T-cell (primary cell): Measurements from ENCODE around the gene FAM171A1. TPM values are rescaled to one million over a fixed set of nuclear protein-coding genes. Genes with fewer than 3 reads are reported as not detected.

Source experiments
- ATAC-seq, 4 experiments: fragments of 200-7000 bp in 3 of 4; fragments of 150-1000 bp in 1 of 4; cut with Tn5 transposase; replicated peaks in 1 of 4; 1 replicate in 3 of 4; 2 replicates in 1 of 4; pipeline ENCODE4 v1.10.0; 2021; ENCODE audit warnings: moderate library complexity in 3 of 4, mild to moderate bottlenecking in 2 of 4, moderate number of reproducible peaks in 1 of 4
- CTCF ChIA-PET, 2 donors: fragments of 300-600 bp; sonication (Branson Sonifier 250); formaldehyde crosslinking; loops; one replicate each; lab custom pipeline; 2022; ENCODE audit warnings: antibody characterized with exemption in 2 of 2; lab: Charles Lee
- POLR2A ChIA-PET, 2 donors: fragments of 300-600 bp; sonication (Branson Sonifier 250); formaldehyde crosslinking; loops; one replicate each; lab custom pipeline; 2022; ENCODE audit warnings: antibody characterized with exemption in 2 of 2; lab: Charles Lee
- DNase-seq, 35 experiments: peaks; one replicate each; pipeline versions ENCODE4 v3.0.0 to v3.0.0-alpha.2; 2013 to 2023
- H3K27ac ChIP-seq: one replicate; pipeline ENCODE4 v1.5.1; 2013; ENCODE audit warnings: low read length
- H3K27me3 ChIP-seq, 2 experiments: replicated peaks in 1 of 2; 1 replicate in 1 of 2; 2 replicates in 1 of 2; pipeline versions ENCODE4 v1.6.1 to v1.7.0; 2013; ENCODE audit warnings: low read length in 1 of 2, mixed read lengths in 1 of 2; ENCODE audit not compliant: control insufficient read depth in 2 of 2, insufficient read depth in 2 of 2; ENCODE audit errors: extremely low read depth in 1 of 2
- H3K36me3 ChIP-seq, 2 donors: 1 replicate in 1 of 2; 2 replicates in 1 of 2; pipeline versions ENCODE4 v1.6.1 to v1.7.0; 2013; ENCODE audit warnings: low read length in 1 of 2; ENCODE audit not compliant: control insufficient read depth in 2 of 2, insufficient read depth in 1 of 2; ENCODE audit errors: extremely low read depth in 1 of 2
- H3K4me1 ChIP-seq, 2 experiments: 1 replicate in 1 of 2; 2 replicates in 1 of 2; pipeline versions ENCODE4 v1.6.1 to v1.7.0; 2013; ENCODE audit warnings: low read length in 2 of 2, mixed read lengths in 1 of 2; ENCODE audit not compliant: insufficient read depth in 2 of 2, control insufficient read depth in 1 of 2; ENCODE audit errors: extremely low read depth in 1 of 2
- H3K4me3 ChIP-seq, 2 donors: 1 replicate in 1 of 2; 2 replicates in 1 of 2; pipeline versions ENCODE4 v1.5.1 to v1.7.0; 2013; ENCODE audit warnings: mild to moderate bottlenecking in 2 of 2, low read length in 1 of 2, moderate library complexity in 1 of 2; ENCODE audit not compliant: control insufficient read depth in 1 of 2; ENCODE audit errors: extremely low read depth in 1 of 2
- H3K9me3 ChIP-seq: 2 replicates; pipeline ENCODE4 v1.7.0; 2013
- H3K27ac Mint-ChIP-seq, 2 donors: one replicate each; pipeline ENCODE4 v1.8.0; 2020 to 2021; ENCODE audit warnings: mild to moderate bottlenecking in 2 of 2, mixed read lengths in 2 of 2
- H3K27me3 Mint-ChIP-seq, 2 donors: one replicate each; pipeline ENCODE4 v1.8.0; 2021 to 2022; ENCODE audit warnings: mixed read lengths in 2 of 2
- H3K36me3 Mint-ChIP-seq: one replicate; pipeline ENCODE4 v1.8.0; 2021; ENCODE audit warnings: mixed read lengths
- H3K4me1 Mint-ChIP-seq, 3 donors: one replicate each; pipeline ENCODE4 v1.8.0; 2020 to 2022; ENCODE audit warnings: mixed read lengths in 3 of 3, mild to moderate bottlenecking in 1 of 3
- H3K4me3 Mint-ChIP-seq, 3 donors: one replicate each; pipeline ENCODE4 v1.8.0; 2020 to 2022; ENCODE audit warnings: mild to moderate bottlenecking in 3 of 3, mixed read lengths in 3 of 3, moderate library complexity in 3 of 3
- H3K9me3 Mint-ChIP-seq, 3 donors: one replicate each; pipeline ENCODE4 v1.8.0; 2020 to 2022; ENCODE audit warnings: mixed read lengths in 3 of 3
- WGBS: methylation state at CpG from one replicate; pipeline ENCODE4 v1.1.5; 2013; ENCODE audit warnings: missing lambda C conversion rate; ENCODE audit not compliant: insufficient coverage; 5-methylcytosine and 5-hydroxymethylcytosine counted together
- total RNA-seq, 35 experiments: library from RNA in 6 of 35; stranded (reverse) in 6 of 35; fragments of 120-200 nt in 1 of 35; gene quantifications; one replicate each; pipeline versions ENCODE4 v1.2.1 to v1.2.4 and lab custom pipeline; 2013 to 2026

The FAM171A1 gene
- total RNA-seq, 5 donors from 2014 or later (not counting 1 experiment from before 2014, with no cell fraction given), result 4.6 to 8.6 (median 7.2) TPM

- peaks cover 40% of the 10 kb centered on the region for H3K36me3 Mint-ChIP-seq
- H3K4me1 Mint-ChIP-seq, result peaks cover 12 to 16% (median 14%) of the 10 kb centered on the region in 3 donors
- H3K27ac ChIP-seq, result no peak overlapping the region
- POLR2A ChIA-PET, result interaction anchor here in 1 of 2 donors (0.5 kb wide), 1 partner anchor 862 kb away, joined by 4 read pairs; no protein-coding TSS in a partner anchor
- H3K27me3 ChIP-seq, result no peaks in the 10 kb centered on the region
- no peaks in the 10 kb centered on the region for H3K9me3 ChIP-seq
- no peak overlapping the region for H3K27ac Mint-ChIP-seq
- no peak overlapping the region for H3K4me3 ChIP-seq
- H3K4me3 Mint-ChIP-seq, result no peak overlapping the region
- no peaks in the 10 kb centered on the region for H3K4me1 ChIP-seq
- no peaks in the 10 kb centered on the region for H3K9me3 Mint-ChIP-seq
- WGBS, result no CpG with 5 or more reads among the region's 3 CpGs
- ATAC-seq (peak; percentile 61 to 66 (median 63)), DNase-seq (peak in 20 of 35 experiments; percentile 5 to 43 (median 16))
- peaks cover 0 to 8% of the 10 kb centered on the region in 2 donors for H3K36me3 ChIP-seq
- CTCF ChIA-PET, result no interaction called here
- H3K27me3 Mint-ChIP-seq, result no peaks in the 10 kb centered on the region
Measured at GRCh38 chr10:15245530-15245929, 125.6 kb downstream of the FAM171A1 start.

GRCh38 chr10:15244635-15245197 is 126.4 kb downstream of the FAM171A1 start:
- H3K27me3 ChIP-seq, result no peaks in the 10 kb centered on the region
- Mint-ChIP-seq H3K9me3 (no peaks in the 10 kb centered on the region), H3K4me1 (peaks cover 8 to 9% (median 9%) of the 10 kb centered on the region in 3 donors), H3K27ac (no peak overlapping the region), H3K36me3 (peaks cover 42% of the 10 kb centered on the region), H3K4me3 (no peak overlapping the region), H3K27me3 (no peaks in the 10 kb centered on the region)
- no peak for ATAC-seq
- H3K36me3 ChIP-seq, result peaks cover 0 to 8% of the 10 kb centered on the region in 2 donors
- ChIA-PET CTCF (no interaction called here), POLR2A (no interaction called here)
- H3K4me3 ChIP-seq, result no peak overlapping the region
- H3K27ac ChIP-seq, result no peak overlapping the region
- no peak for DNase-seq
- WGBS, result 65% methylated on average over 10 of the region's 12 CpGs
- no peaks in the 10 kb centered on the region for H3K4me1 ChIP-seq
- H3K9me3 ChIP-seq, result no peaks in the 10 kb centered on the region

- Histone ChIP-seq H3K4me1 (peaks cover 0 to 4% of the 10 kb centered on the region in 2 experiments), H3K27me3 (no peaks in the 10 kb centered on the region), H3K9me3 (no peaks in the 10 kb centered on the region), H3K36me3 (peaks cover 0 to 3% of the 10 kb centered on the region in 2 donors), H3K27ac (no peak overlapping the region), H3K4me3 (no peak overlapping the region)
- DNase-seq, result no peak
- ChIA-PET POLR2A (no interaction called here), CTCF (interaction anchor here (0.5 to 0.7 kb wide), 2 partner anchors 50 to 76 kb away, joined by 3 read pairs; no protein-coding TSS in a partner anchor)
- H3K9me3 Mint-ChIP-seq, result no peaks in the 10 kb centered on the region
- 90% methylated on average over 4 of the region's 12 CpGs for whole genome bisulfite sequencing
- H3K27ac Mint-ChIP-seq, result no peak overlapping the region
- no peak for ATAC-seq
- no peaks in the 10 kb centered on the region for H3K27me3 Mint-ChIP-seq
- H3K4me3 Mint-ChIP-seq, result no peak overlapping the region
- peaks cover 28% of the 10 kb centered on the region for H3K36me3 Mint-ChIP-seq
- peaks cover 14 to 24% (median 23%) of the 10 kb centered on the region in 3 donors for H3K4me1 Mint-ChIP-seq
Measured at GRCh38 chr10:15242261-15242840, 128.7 kb downstream of the FAM171A1 start.

GRCh38 chr10:15241306-15241705 is 129.8 kb downstream of the FAM171A1 start:
- H3K4me1 Mint-ChIP-seq, result peaks cover 14 to 25% (median 24%) of the 10 kb centered on the region in 3 donors
- ChIA-PET CTCF (interaction anchor here in 1 of 2 donors (0.7 kb wide), 1 partner anchor 49 kb away, joined by 3 read pairs; no protein-coding TSS in a partner anchor), POLR2A (interaction anchor here in 1 of 2 donors (0.7 kb wide), 1 partner anchor 77 kb away, joined by 4 read pairs; no protein-coding TSS in a partner anchor)

GRCh38 chr10:15238555-15239335 is 132.3 kb downstream of the FAM171A1 start:
- Histone ChIP-seq H3K27me3 (no peaks in the 10 kb centered on the region), H3K4me3 (no peak overlapping the region), H3K36me3 (no peaks in the 10 kb centered on the region), H3K4me1 (peaks cover 0 to 5% of the 10 kb centered on the region in 2 experiments), H3K9me3 (no peaks in the 10 kb centered on the region), H3K27ac (no peak overlapping the region)
- Mint-ChIP-seq H3K4me1 (peaks cover 6 to 19% (median 16%) of the 10 kb centered on the region in 3 donors), H3K9me3 (no peaks in the 10 kb centered on the region), H3K27ac (peak overlapping the region in 1 of 2 donors; percentile 46), H3K27me3 (no peaks in the 10 kb centered on the region), H3K36me3 (peaks cover 20% of the 10 kb centered on the region), H3K4me3 (no peak overlapping the region)
- WGBS, result 100% methylated on average over 2 of the region's 12 CpGs
- ChIA-PET POLR2A (interaction anchor here in 1 of 2 donors (0.7 kb wide), 1 partner anchor 1620 kb away, joined by 4 read pairs; no protein-coding TSS in a partner anchor), CTCF (interaction anchor here in 1 of 2 donors (0.6 to 0.7 kb wide), 2 partner anchors 75 to 503 kb away, joined by 3 to 4 read pairs; no protein-coding TSS in a partner anchor)
- DNase-seq, result peak in 2 of 35 experiments; percentile 1 to 28
- ATAC-seq, result peak in 2 of 4 experiments; percentile 40 to 71

More at GRCh38 chr10:15241306-15241705, 129.8 kb downstream of the FAM171A1 start:
- Histone ChIP-seq H3K36me3 (no peaks in the 10 kb centered on the region), H3K9me3 (no peaks in the 10 kb centered on the region), H3K27ac (no peak overlapping the region), H3K4me3 (no peak overlapping the region), H3K4me1 (peaks cover 0 to 5% of the 10 kb centered on the region in 2 experiments), H3K27me3 (no peaks in the 10 kb centered on the region)
- no CpG with 5 or more reads among the region's 4 CpGs for WGBS
- DNase-seq (no peak), ATAC-seq (no peak)
- Mint-ChIP-seq H3K4me3 (no peak overlapping the region), H3K27me3 (no peaks in the 10 kb centered on the region), H3K27ac (no peak overlapping the region), H3K36me3 (peaks cover 23% of the 10 kb centered on the region), H3K9me3 (no peaks in the 10 kb centered on the region)

GRCh38 chr10:15237351-15237750 is 133.7 kb downstream of the FAM171A1 start:
- 82% methylated on average over 4 of the region's 5 CpGs for WGBS
- Histone ChIP-seq H3K36me3 (no peaks in the 10 kb centered on the region), H3K27me3 (no peaks in the 10 kb centered on the region), H3K27ac (no peak overlapping the region), H3K9me3 (no peaks in the 10 kb centered on the region), H3K4me1 (peaks cover 0 to 5% of the 10 kb centered on the region in 2 experiments), H3K4me3 (no peak overlapping the region)
- Mint-ChIP-seq H3K4me3 (no peak overlapping the region), H3K4me1 (peaks cover 6 to 18% (median 16%) of the 10 kb centered on the region in 3 donors), H3K9me3 (no peaks in the 10 kb centered on the region), H3K27me3 (no peaks in the 10 kb centered on the region), H3K27ac (no peak overlapping the region), H3K36me3 (peaks cover 9% of the 10 kb centered on the region)
- no peak for ATAC-seq
- DNase-seq, result peak in 1 of 35 experiments; percentile 7
- POLR2A ChIA-PET, result interaction anchor here in 1 of 2 donors (0.5 kb wide), 1 partner anchor 1506 kb away, joined by 4 read pairs; no protein-coding TSS in a partner anchor
- CTCF ChIA-PET, result interaction anchor here in 1 of 2 donors (0.5 kb wide), 1 partner anchor 180 kb away, joined by 3 read pairs; no protein-coding TSS in a partner anchor
